NCI-H226 (cell line): ENCODE results near the gene LGALS3BP.
A peak's percentile ranks its signal among the peaks of the same experiment; 100 is the strongest.
"Not testable (repeated sequence)": the region's sequence is repeated elsewhere in the genome, so short reads cannot be mapped to it uniquely, and the experiment has no call there.

Experiments used
- DNase-seq: peaks from one replicate; pipeline ENCODE4 v3.0.0-alpha.2; 2015

LGALS3BP gene, protein sequence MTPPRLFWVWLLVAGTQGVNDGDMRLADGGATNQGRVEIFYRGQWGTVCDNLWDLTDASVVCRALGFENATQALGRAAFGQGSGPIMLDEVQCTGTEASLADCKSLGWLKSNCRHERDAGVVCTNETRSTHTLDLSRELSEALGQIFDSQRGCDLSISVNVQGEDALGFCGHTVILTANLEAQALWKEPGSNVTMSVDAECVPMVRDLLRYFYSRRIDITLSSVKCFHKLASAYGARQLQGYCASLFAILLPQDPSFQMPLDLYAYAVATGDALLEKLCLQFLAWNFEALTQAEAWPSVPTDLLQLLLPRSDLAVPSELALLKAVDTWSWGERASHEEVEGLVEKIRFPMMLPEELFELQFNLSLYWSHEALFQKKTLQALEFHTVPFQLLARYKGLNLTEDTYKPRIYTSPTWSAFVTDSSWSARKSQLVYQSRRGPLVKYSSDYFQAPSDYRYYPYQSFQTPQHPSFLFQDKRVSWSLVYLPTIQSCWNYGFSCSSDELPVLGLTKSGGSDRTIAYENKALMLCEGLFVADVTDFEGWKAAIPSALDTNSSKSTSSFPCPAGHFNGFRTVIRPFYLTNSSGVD

DNA sequence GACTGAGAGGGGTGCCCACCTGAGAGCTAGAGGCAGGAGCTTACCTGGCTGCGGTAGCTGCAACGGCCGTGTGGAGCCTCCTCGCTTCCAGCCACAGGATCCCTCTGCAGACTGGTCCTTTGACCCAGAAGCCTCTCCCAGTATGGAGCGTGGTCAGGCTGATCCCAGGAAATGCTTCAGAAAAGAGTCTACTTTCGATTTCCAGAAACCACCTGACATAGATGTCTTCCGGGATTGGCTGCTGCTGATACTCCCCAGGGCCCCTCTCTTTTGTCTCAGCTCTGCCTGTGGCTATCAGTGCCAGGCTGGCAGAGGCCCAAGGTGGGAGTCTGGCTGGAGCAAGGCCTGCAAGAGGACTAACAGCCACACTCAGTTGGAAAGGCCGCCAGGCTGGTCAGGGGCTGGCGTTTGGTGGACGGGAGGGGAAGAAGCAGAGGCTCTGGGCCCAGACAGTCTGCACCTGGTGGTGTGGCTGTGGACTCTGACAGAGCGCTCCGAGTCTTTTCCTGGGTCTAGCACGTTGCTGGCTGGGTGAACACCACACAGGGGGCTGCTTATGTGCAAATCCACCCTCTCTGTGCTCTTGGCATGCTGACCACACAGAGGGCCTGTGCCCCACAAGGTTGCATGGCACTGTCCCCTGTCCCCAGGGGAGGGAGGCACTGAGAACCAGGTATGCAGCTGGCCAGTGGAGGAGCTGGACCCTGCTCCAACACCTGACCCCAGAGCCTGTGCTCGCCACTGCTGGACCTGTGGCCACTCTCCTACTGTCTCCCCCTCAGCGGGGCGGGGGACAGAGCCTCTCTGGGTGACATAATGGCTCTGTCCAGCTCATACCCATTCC lies at the start of gene LGALS3BP:
TSS of gene LGALS3BP (minus strand) at position 144 of the 844 bp plus-strand sequence. CDS start 2,732 bp downstream, outside the sequence.
- DNase-seq = peak; percentile 95

DNA sequence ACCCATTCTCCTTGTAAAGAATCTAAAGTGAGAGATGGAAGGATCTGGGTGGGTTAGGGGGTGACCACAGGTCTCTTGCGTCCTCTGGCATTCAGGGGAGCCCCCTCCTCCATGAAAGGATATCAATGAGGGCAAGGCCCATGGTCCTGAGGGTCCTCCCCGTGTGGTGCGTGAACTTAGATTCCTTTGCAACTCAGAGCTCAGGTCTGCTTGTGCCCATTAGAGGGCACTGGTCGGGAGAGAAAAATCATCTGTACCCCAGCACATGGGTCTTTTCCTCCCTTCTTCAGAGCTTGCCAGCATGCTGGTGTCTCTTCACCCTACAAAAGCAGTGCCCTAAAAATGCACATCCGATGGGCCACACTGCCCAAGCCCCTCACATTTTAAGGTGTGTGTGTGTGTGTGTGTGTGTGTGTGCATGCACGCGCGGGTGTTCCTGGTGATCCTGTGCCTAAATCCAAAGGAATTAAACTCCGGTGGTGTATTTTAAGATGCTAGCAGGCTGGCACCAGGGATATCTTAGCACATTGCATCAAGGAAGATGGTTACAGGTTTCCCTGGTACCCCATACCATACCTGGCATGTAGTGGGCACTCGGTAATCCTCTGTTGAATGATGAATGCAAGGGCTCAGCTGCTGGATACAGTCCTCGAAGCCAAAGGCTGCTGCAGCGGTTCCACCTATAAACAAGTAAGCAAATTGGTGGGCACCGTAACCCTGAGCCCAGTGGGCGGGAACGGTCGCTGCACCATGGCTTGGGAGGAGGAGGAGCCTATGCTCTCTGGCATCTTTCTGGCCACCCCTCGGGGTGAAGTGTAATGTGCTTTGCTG lies 49.0 kb upstream of the LGALS3BP start:
- DNase-seq = no peak

DNA sequence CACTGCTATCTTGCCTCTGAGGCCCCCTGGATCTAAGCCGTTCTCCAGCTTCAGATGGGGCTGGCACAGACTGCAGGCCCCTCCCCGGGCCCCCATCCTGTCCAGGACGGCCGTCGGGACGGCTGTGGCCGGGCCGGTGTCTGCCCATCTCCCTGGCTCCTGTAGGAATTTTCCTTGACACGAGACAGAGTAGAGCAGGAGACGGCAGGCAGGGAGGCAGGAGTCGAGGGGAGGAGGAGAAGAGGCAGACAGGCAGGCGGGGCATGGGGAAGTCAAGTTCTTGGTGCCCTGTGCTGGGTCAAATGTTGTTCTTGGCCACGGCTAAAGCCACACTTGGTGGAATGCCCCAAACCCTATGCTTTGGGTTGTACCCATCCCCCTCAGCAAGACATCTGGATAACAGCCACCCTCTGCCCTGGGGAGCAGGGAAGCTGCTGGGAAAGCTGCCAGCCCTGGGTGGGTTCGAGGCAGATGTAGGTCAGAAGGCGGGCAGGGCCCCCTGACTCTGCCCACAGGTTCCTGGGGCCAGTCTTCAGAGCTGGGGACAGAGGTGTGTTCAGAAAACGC lies 48.3 kb upstream of the LGALS3BP start:
- DNase-seq = peak; percentile 36

DNA sequence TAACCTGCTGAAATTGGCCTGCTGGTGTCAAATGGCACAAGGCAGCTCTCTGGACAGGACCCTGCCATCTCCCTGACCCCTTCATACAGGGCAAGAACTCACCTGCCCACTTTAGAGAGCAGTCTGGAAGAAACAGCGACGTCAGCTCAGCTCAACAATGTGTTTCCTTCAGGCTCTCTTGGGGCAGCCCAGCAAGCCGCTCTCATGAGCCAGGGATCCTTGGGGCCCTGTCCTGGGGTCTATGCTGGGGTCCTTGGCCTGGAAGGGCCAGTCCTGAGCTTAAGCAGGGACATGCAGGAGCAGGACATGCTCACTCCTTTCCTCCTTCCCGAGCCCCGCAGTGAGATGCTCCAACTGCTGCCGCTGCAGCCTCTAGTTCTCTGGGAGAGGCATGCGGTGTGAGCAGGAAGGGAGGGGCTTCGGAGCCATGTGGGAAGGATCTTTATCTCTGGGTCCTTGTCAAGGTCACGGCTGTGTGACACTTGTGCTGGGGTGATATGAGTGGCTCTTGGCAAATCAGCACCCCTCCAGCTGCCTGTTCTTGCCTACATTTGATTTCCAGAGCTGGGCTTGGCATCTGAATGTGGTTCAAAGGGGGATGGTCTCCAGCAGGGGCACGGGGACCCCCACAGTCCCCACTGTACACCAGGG lies 47.7 kb upstream of the LGALS3BP start:
- DNase-seq = no peak

DNA sequence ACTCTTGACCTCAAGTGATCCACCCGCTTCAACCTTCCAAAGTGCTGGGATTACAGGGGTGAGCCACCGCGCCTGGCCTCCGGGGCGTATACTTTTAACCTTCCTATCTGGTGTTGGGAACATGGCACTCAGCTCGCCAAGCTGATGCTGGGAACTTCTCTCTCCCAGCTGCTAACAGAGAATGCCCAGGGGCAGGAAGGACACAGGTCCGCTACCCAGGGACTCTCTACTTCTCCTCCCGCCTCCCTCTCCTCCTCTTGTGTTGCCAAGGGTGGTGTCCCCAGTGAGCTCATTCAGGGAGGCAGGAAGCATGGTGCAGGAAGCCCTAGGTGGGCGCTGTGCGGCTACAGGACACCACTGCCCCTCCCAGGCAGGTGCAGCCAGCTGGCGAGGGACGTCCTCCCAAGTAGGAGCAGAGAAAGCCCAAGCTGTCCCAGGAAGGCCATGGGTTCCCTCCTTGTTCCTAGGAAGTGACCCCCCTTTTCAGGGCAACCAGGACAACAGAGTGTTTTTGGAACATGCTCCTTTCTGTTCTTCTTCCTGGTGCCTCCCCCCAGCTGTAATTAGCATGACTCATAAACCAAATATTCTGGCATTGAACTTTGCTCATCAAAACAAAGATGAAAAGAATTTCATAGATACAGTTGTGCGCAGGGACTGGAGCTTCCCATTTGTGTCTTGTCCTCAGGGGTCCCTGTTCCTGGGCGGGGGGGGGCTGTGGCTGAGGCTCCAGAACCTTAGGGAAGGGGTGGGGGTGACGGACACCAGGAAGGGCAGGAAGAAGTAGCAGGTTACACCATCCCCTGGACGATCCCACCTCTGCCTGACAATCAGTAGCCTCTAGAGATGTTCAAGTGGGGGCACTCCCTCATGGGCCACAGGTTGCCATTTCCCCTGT lies 46.9 kb upstream of the LGALS3BP start:
- peak; percentile 74 for DNase-seq

DNA sequence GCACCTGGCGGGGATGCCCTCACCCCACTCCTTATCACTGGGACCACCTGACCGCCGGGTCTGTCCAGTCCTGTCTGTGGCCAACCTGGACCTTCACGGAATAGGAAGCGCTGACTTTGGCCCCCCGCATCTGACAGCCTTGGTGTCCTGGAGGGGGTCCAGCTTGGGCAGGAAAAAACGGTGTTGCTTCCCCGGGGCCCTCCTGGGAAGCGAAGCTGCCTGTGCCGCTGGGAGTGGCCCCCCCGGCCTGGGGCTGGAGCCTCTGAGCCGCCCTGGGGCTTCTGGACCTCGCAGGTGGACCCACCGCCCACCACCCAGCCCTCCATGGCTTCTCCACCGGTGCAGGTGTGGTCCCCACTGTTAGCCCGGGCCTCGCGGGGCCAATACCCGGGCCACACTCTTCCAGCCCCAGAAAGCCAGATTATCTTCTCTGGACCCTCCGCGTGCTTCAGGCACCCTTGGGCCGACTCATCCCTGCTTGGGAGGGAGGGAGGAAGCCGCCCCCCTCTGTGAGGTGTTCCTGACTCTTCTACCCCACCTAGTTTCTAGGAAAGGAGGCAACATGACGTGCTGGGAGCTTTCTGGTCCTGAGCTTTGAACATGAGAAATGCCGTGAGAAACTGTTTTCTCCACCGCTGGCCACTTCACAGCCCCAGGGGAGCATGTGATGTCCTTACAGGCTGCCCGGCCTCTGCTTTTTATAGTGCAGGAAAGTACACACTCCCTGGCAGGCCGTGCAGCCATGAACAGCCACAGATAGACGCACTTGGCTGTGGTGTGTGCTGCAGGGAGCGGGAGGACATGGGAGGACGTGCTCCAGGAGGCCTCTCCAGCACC lies 45.4 kb upstream of the LGALS3BP start:
- DNase-seq = no peak

DNA sequence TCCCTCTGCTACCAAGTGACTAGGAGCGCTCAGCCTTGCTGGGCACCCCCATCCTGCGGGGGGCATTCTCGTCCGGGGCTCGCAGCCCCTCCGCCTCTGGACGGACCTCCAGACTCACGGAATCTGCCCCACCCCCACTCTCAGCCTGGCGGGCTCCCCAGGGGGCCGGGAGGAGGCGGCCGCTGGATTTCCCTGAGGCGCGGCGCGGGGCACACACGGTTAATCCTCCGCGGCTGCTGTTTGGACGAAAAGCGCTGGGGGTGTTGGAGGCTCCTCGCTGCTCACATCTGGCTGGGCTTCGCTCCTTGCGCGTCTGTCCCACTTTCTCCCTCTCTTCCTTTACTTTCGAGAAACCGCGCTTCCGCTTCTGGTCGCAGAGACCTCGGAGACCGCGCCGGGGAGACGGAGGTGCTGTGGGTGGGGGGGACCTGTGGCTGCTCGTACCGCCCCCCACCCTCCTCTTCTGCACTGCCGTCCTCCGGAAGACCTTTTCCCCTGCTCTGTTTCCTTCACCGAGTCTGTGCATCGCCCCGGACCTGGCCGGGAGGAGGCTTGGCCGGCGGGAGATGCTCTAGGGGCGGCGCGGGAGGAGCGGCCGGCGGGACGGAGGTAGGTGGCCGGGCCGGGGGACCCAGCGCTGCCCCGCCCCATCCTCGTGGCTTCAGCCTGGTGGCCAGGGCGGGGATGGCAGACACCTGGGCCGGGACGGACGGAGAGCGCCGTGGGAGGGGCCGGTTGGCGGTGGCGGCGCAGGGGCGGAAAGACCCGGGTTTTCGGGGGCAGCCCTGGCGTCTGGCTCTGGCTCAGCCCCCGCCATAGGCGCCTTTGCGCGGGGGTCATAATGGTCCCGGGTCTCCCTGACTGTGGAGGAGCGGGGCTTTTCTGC lies 44.4 kb upstream of the LGALS3BP start, which contains the start of gene C1QTNF1:
TSS of gene C1QTNF1 (plus strand) at position 284 of the 886 bp plus-strand sequence. CDS start 19,800 bp downstream, outside the sequence.
- no peak for DNase-seq

DNA sequence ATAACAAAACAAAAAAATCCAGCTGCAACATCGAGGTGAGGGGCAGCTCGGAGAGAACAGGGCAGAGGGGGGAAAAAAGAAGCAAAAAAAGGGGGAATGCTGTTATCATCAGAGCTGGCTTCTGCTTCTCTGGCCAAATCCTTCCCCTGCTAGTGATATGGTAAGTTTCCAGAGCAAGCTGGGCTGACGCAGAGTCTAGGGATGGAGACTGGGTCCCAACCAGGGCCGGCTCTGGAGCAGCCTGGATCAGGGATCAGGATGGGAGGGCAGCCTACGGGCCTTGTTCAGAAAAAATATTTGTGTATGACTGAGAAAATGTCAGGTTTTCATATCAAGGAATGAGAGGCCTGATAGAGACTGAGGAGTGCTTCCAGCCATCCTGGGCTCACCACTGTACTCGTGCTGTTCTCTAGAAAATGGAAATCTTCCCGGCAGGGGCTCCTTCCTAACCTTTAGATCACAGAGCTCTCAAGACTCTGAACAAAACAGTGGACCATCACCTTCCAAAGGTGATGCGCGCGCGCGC lies 43.5 kb upstream of the LGALS3BP start:
- DNase-seq = no peak

DNA sequence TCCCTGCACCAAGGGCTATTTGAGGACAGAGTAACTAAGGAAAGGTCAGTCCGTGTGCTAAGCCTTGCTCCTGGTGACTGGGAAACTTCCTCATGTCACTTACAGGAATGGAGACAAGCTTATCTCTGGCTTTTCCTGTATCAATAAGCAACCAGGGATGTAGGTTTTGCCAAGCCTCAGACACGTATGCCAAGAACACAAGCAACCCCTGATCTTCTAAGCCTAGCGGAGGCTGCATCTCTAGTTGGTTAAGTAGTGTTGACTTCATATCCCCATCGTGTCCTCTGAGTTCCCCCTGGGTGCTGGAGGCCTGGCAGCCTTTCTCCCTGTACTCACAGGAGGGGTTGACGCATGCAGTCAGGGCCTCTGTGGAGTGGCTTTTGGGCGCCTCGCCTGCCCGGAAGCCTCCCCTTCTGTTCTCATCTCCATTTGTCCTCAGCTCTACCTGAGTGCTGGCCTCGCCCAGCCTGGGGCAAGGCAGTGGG lies 42.8 kb upstream of the LGALS3BP start:
- DNase-seq = no peak

DNA sequence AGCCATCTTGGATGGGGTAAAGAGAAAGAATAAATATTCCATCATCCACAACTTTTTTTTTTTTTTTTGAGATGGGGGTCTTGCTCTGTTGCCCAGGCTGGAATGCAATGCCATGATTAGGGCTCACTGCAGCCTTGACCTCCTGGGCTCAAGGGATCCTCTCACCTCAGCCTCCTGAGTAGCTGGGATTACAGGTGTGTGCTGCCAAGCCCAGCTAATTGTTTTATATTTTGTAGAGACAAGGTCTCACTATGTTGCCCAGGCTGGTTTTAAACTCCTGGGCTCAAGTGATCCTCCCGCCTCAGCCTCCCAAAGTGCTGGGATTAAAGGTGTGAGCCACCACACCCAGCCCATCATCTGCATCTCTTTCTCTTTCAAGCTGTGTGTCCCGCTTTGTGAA lies 42.2 kb upstream of the LGALS3BP start:
- DNase-seq = not testable (repeated sequence)

DNA sequence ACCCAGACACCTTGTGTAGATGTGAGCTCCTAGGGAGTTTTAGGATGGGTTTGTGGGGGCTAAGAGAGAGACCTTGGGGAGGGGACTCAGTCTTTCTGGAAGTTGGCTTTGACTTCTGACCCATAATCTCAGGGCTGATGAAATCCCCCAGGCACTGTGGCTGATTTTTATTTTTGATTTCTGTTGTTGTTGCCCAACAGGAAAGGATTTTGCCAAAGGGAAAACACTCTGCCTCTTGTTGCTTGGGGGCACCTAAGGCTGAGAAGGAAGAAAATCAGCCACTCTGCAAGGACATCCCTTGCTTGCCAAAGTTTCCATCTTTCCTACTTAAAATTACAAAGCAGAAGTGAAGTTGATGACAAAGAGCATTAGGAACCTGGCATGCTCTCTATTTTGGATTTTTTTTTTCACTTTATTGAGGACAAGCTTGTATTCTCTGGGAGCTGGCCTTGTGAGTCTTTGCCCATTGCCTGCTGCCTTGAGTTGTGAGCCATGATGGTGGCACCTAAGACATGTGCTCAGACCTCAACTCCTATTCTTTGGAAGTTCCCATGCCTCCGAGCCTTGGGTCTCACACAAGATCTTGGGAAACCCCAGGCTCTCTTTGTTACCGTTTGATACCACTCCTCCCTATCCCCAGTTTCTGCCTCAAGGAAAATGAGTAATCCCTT lies 41.0 kb upstream of the LGALS3BP start:
- peak; percentile 72 for DNase-seq

DNA sequence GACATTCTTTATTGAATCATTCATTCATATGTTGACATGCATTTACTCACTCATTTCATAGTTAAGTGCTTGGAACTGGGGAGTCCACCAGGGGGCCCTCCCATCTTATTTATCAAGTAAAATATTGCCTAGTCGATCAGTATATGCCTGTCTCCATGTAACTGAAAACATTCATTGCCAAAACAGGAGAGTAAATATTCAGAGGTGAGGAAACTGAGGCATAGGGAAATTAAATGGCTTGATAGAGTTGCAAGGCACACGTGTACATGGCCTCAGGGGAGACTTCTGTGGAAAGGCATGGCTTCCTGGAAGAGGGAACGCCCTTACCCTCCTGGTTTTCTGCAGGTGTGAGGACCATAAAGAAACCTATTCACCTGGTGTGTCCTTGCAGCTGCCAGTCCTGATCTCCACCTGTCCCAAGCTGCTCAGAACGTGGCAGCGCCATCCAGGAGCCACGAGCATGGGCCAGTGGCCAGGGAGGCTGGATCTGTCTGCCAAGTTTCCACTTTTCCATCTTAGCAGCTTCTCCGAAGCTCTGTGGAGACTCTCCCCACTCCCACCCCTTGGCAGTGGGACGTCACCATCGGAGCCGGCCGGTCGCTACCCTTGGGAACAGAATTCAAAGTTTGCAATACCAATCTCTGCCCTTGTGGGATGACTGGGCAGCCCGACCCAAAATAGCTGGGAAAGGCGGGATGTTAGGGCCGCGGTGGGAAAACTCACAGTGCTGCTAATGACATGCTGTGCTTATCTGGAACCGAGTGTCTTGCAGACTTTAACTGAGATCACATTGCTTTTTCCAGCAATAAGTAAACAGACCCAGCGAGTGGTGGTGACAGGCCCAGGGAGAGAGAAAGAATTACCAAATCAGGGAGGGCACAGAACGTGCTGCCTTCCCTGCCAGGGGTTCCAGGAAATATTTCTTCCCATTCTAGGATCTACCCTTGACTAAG lies 40.2 kb upstream of the LGALS3BP start:
- DNase-seq = no peak

DNA sequence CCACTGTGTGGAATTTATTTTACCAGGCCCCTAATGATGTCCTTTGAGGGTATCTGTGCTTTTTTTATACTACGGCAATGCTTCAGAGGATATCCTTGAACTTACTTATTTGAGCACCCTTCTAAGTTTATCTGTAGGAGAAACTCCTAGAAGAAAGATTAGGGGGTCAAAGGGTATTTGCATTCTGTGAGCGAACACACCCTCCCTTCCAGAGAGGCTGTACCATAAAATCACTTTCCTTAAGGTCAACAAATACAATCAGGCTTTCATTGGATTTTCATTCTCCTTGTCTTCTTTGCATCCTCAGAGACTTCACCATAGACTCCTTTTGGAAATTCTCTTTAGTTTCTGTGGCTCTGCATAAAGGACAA lies 39.5 kb upstream of the LGALS3BP start:
- no peak for DNase-seq

DNA sequence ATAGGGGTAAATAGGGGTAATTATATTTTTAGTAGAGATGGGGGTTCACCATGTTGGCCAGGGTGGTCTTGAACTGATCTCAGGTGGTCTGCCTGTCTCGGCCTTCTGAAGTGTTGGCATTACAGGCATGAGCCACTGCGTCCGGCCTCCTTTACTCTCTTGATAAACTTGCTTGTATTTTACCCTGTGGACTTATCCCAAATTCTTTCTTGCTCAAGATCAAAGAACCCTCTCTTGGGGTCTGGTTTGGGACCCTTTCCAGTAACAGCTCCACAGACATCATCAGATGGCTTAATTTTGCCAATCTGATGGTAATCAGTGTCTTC lies 38.6 kb upstream of the LGALS3BP start:
- no peak for DNase-seq

DNA sequence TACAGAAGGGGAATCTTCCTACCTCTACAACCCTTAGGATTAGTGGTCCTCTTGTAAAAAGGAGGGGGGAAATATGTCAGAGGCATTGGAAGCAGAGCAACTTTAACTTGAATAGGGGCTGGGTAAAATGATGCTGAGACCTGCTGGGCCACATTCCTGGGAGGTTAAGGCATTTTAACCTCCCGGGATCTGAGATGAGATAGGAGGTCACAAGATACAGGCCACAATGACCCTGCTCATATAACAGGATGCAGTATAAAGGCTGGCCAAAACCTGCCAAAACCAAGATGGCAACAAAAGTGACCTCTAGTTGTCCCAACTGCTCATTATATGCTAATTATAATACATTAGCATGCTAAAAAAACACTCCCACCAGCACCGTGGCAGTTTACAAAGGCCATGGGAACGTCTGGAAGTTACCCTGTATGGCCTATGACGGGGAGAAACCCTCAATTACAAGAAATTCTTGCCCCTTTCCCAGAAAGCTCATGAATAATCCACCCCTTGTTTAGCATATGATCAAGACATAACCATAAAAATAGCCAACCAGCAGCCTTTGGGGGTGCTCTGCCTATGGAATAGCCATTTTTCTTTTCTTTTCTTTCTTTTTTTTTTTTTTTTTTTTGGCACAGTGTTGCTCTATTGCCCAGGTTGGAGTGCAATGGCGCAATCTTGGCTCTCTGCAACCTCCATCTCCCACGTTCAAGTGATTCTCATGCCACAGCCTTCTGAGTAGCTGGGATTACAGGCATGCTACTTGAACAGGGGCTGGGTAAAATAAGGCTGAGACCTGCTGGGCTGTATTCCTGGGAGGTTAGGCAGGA lies 38.0 kb upstream of the LGALS3BP start:
- DNase-seq = peak; percentile 57
